Measurements from ENCODE around the gene HOXA3. TPM values are rescaled to one million over a fixed set of nuclear protein-coding genes. Genes with fewer than 3 reads are reported as not detected.

HOXA3 gene
- total RNA-seq, 4 donors from 2014 or later, result 10.2 to 16.6 (median 13.8) TPM

DNA sequence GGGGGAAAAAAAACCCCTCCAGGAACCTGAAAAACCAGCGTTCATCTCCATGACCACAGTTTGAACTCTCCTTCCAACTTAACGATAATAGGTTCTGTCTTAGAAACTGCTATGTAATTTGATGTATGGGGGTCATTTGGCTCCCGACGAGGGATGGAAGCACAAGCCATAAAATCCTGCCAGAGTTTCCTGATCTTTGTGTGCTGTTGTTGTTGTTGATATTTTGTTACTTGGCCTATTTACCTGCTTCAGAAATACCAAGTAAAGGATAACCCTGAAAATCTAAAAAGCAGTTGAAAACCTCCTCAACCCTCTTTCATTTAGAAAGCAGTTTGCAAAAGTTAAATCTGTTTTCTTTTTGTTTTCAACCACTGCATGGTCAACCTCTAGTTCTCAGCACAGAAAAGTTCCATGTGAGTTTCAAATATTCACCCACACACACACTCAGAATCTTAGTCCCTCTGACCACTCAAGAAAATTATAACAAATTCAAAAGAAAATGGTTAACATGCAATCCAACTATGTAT, 40.6 kb downstream of the HOXA3 start:
- peaks cover 34 to 74% (median 59%) of the 10 kb centered on the region in 4 donors for H3K4me1 ChIP-seq
- peak overlapping the region; percentile 68 to 88 (median 77) for H3K4me3 ChIP-seq
- H3K27ac ChIP-seq (replicated peaks in 1 of 4), result peak overlapping the region; percentile 96 to 100 (median 99)

DNA sequence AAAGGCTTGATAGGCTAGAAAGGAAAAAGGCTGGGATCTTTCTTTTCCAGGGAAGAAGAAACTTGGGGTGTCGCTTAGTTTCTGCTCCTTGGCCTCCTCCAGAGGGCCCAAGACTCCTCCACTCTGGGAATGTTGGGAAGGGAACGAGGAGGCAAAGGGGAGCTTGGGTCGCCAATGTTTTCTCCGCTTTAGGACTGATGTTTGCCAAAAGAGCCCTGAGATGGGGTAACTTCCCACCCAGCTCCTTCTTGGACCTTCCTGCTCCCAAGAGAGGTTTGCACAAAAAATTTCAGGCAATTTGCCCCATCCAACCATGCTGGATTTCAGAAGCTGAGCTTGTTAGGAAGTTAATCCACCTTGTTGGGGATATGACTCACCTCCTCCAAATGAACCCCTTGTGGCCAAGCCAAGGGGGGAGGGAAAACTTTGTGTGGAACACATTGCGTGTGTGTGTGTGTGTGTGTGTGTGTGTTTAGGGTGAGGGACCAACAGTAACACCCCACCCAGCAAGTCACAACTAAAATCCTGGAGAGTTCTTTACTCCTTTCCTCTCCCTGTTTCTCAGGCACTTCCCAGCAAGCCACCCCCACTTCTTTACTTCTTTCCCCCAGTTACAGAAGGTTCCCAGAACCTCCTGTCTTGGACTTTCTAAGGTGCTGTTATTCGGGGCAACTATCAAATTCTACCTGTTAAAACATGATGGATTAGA, 41.2 kb downstream of the HOXA3 start:
- Histone ChIP-seq H3K9me3 (no peaks in the 10 kb centered on the region), H3K4me1 (peaks cover 38 to 80% (median 62%) of the 10 kb centered on the region in 4 donors), H3K27me3 (no peaks in the 10 kb centered on the region), H3K4me3 (peak overlapping the region; percentile 45 to 88 (median 72)), H3K36me3 (no peaks in the 10 kb centered on the region), H3K27ac (replicated peaks in 1 of 4) (peak overlapping the region; percentile 96 to 100 (median 99))
- WGBS, result 24% methylated on average over 6 of the region's 6 CpGs
- intact Hi-C loops (cut with DNase I), result no loop called here
- no peak for DNase-seq (ENCODE audit: extremely low spot score)
- TF ChIP-seq EP300 (IDR thresholded peaks at IDR 0.05) (no peak), POLR2A (IDR thresholded peaks at IDR 0.05; ENCODE audit: low read depth) (no peak), POLR2AphosphoS5 (IDR thresholded peaks at IDR 0.05) (peak in 1 of 2 donors; percentile 60)
- TF ChIP-seq, protein P1, sequence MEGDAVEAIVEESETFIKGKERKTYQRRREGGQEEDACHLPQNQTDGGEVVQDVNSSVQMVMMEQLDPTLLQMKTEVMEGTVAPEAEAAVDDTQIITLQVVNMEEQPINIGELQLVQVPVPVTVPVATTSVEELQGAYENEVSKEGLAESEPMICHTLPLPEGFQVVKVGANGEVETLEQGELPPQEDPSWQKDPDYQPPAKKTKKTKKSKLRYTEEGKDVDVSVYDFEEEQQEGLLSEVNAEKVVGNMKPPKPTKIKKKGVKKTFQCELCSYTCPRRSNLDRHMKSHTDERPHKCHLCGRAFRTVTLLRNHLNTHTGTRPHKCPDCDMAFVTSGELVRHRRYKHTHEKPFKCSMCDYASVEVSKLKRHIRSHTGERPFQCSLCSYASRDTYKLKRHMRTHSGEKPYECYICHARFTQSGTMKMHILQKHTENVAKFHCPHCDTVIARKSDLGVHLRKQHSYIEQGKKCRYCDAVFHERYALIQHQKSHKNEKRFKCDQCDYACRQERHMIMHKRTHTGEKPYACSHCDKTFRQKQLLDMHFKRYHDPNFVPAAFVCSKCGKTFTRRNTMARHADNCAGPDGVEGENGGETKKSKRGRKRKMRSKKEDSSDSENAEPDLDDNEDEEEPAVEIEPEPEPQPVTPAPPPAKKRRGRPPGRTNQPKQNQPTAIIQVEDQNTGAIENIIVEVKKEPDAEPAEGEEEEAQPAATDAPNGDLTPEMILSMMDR (IDR thresholded peaks at IDR 0.05), result no peak

More for the DNA sequence above, 40.6 kb downstream of the HOXA3 start:
- Histone ChIP-seq H3K27me3 (no peaks in the 10 kb centered on the region), H3K36me3 (no peaks in the 10 kb centered on the region), H3K9me3 (no peaks in the 10 kb centered on the region)
- TF ChIP-seq POLR2A (IDR thresholded peaks at IDR 0.05; ENCODE audit: low read depth) (no peak), EP300 (IDR thresholded peaks at IDR 0.05) (no peak), POLR2AphosphoS5 (IDR thresholded peaks at IDR 0.05) (no peak)
- TF ChIP-seq, protein P1 (IDR thresholded peaks at IDR 0.05), result no peak
- intact Hi-C loops (cut with DNase I), result no loop called here
- 17% methylated on average over 4 of the region's 4 CpGs for WGBS
- no peak for DNase-seq (ENCODE audit: extremely low spot score)

- Histone ChIP-seq H3K4me1 (peaks cover 38 to 88% (median 69%) of the 10 kb centered on the region in 4 donors), H3K27me3 (no peaks in the 10 kb centered on the region), H3K9me3 (no peaks in the 10 kb centered on the region), H3K27ac (replicated peaks in 1 of 4) (peak overlapping the region; percentile 96 to 100 (median 99)), H3K36me3 (no peaks in the 10 kb centered on the region), H3K4me3 (peak overlapping the region; percentile 45 to 88 (median 72))
- WGBS, result 21% methylated on average over 55 of the region's 66 CpGs
- intact Hi-C loops (cut with DNase I), result no loop called here
- TF ChIP-seq POLR2AphosphoS5 (IDR thresholded peaks at IDR 0.05) (peak in 1 of 2 donors; percentile 85), POLR2A (IDR thresholded peaks at IDR 0.05; ENCODE audit: low read depth) (no peak)
- TF ChIP-seq, protein P1 (IDR thresholded peaks at IDR 0.05), result no peak
- DNase-seq (ENCODE audit: extremely low spot score), result peak; percentile 90
Measured at GRCh38 chr7:27110186-27111031, 42.0 kb downstream of the HOXA3 start.

DNA sequence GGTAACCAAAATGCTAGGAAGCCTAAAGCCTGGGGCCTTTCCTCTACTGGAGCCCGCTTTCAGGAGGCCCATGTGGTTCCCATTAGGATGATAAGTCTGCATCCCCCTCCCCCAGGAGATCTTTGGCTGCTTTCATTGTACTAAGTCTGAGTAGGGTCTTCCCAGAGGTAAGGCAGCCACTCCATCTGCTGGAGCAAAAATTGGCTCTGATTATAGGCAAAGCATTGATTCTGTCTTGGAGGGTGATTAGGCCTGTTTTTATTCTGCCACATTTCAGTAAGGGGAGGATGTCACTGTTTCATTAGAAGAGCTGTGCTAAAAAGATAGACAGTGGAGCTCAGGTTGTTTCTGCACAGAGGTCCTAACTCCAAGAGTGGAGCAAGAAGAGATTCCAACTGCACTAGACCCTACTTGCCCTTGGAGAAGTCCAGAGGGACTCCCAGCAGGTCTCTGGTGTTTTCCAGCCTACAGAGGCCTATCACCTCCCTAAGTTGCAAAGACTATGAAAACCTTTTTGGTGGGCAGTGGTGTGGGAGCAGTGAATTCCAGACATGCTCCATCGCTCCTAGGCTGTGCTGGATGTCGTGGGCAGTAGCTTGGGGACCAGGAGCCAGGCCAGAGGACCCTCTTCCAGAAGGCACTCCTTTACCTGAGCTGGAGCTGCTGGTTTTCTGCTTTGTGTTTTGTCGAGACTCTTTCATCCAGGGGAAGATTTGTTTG, 42.8 kb downstream of the HOXA3 start:
- TF ChIP-seq, protein P1 (IDR thresholded peaks at IDR 0.05), result no peak
- TF ChIP-seq POLR2A (IDR thresholded peaks at IDR 0.05; ENCODE audit: low read depth), result no peak
- TF ChIP-seq EP300 (IDR thresholded peaks at IDR 0.05), result no peak
- no peak for TF ChIP-seq POLR2AphosphoS5 (IDR thresholded peaks at IDR 0.05)
- H3K27ac ChIP-seq (replicated peaks in 1 of 4), result peak overlapping the region; percentile 96 to 100 (median 99)
- peaks cover 38 to 92% (median 77%) of the 10 kb centered on the region in 4 donors for H3K4me1 ChIP-seq
- intact Hi-C loops (cut with DNase I), result no loop called here
- no peak for DNase-seq (ENCODE audit: extremely low spot score)
- no peaks in the 10 kb centered on the region for H3K36me3 ChIP-seq
- 82% methylated on average over 3 of the region's 4 CpGs for WGBS
- H3K4me3 ChIP-seq, result peak overlapping the region; percentile 45 to 88 (median 72)
- H3K27me3 ChIP-seq, result no peaks in the 10 kb centered on the region
- no peaks in the 10 kb centered on the region for H3K9me3 ChIP-seq

Data from esophagus muscularis mucosa (tissue), 4 donors.